Measurements from ENCODE around the gene LYPD6.

Gene LYPD6

DNA sequence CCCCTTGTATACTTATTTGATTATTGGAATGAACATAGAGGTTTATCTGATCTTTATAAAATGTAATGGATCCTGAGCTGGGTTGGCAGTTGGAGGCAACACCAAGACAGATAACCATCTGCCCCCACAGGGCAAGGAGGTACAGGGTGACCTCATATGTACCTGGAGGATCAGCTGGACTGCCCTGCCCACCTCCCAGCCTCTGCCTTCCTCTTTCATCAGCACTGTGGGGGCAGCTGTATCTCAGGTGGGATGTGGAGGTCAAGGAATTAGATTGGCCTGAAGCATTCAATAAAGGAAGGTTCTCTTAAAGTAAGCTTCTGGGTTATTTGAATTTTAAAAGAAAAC, 92.6 kb downstream of the LYPD6 start:
- Histone ChIP-seq H3K27ac (replicated peaks) (no peak overlapping the region), H3K4me3 (replicated peaks; ENCODE audit: insufficient read depth, low read length) (no peak overlapping the region), H3K27me3 (ENCODE audit: insufficient read depth, poor library complexity, severe bottlenecking) (no peaks in the 10 kb centered on the region)
- TF ChIP-seq GABPA (IDR thresholded peaks at IDR 0.05; ENCODE audit: low read depth) = no peak
- no peak for TF ChIP-seq SPI1 (IDR thresholded peaks at IDR 0.05; ENCODE audit: borderline replicate concordance, low read depth)
- TF ChIP-seq POLR2AphosphoS5 (IDR thresholded peaks at IDR 0.05; ENCODE audit: low read depth) = no peak
- TF ChIP-seq, protein P1, sequence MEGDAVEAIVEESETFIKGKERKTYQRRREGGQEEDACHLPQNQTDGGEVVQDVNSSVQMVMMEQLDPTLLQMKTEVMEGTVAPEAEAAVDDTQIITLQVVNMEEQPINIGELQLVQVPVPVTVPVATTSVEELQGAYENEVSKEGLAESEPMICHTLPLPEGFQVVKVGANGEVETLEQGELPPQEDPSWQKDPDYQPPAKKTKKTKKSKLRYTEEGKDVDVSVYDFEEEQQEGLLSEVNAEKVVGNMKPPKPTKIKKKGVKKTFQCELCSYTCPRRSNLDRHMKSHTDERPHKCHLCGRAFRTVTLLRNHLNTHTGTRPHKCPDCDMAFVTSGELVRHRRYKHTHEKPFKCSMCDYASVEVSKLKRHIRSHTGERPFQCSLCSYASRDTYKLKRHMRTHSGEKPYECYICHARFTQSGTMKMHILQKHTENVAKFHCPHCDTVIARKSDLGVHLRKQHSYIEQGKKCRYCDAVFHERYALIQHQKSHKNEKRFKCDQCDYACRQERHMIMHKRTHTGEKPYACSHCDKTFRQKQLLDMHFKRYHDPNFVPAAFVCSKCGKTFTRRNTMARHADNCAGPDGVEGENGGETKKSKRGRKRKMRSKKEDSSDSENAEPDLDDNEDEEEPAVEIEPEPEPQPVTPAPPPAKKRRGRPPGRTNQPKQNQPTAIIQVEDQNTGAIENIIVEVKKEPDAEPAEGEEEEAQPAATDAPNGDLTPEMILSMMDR (IDR thresholded peaks at IDR 0.05; ENCODE audit: insufficient read depth, low read length) = no peak
- TF ChIP-seq, protein P2, sequence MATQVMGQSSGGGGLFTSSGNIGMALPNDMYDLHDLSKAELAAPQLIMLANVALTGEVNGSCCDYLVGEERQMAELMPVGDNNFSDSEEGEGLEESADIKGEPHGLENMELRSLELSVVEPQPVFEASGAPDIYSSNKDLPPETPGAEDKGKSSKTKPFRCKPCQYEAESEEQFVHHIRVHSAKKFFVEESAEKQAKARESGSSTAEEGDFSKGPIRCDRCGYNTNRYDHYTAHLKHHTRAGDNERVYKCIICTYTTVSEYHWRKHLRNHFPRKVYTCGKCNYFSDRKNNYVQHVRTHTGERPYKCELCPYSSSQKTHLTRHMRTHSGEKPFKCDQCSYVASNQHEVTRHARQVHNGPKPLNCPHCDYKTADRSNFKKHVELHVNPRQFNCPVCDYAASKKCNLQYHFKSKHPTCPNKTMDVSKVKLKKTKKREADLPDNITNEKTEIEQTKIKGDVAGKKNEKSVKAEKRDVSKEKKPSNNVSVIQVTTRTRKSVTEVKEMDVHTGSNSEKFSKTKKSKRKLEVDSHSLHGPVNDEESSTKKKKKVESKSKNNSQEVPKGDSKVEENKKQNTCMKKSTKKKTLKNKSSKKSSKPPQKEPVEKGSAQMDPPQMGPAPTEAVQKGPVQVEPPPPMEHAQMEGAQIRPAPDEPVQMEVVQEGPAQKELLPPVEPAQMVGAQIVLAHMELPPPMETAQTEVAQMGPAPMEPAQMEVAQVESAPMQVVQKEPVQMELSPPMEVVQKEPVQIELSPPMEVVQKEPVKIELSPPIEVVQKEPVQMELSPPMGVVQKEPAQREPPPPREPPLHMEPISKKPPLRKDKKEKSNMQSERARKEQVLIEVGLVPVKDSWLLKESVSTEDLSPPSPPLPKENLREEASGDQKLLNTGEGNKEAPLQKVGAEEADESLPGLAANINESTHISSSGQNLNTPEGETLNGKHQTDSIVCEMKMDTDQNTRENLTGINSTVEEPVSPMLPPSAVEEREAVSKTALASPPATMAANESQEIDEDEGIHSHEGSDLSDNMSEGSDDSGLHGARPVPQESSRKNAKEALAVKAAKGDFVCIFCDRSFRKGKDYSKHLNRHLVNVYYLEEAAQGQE (IDR thresholded peaks at IDR 0.05; ENCODE audit: insufficient replicate concordance, low read depth) = no peak
- no peak for DNase-seq (ENCODE audit: low read depth in 1 of 2, low spot score in 1 of 2)

DNA sequence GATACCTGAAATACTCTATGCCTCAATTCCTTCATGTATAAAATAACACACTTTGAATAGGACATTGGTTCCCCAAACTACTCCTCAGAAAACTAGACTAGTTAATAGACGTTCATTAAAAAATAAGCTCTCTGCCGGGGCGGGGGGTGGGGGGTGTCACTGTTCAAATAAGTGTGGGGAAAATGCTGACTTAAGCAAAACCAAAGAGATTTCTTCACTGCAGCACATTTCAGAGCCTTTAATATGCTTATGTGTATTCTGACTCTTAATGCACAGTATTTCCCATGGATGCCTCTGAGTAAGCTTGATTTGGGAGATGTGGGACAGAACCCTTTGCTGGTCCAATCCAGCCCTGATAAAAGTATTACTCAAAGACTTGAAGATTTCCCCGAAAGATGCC, 93.2 kb downstream of the LYPD6 start:
- Histone ChIP-seq H3K4me3 (replicated peaks; ENCODE audit: insufficient read depth, low read length) (no peak overlapping the region), H3K27ac (replicated peaks) (no peak overlapping the region), H3K27me3 (ENCODE audit: insufficient read depth, poor library complexity, severe bottlenecking) (no peaks in the 10 kb centered on the region)
- TF ChIP-seq GABPA (IDR thresholded peaks at IDR 0.05; ENCODE audit: low read depth) (no peak), SPI1 (IDR thresholded peaks at IDR 0.05; ENCODE audit: borderline replicate concordance, low read depth) (no peak), POLR2AphosphoS5 (IDR thresholded peaks at IDR 0.05; ENCODE audit: low read depth) (no peak)
- TF ChIP-seq, protein P2 (IDR thresholded peaks at IDR 0.05; ENCODE audit: insufficient replicate concordance, low read depth) = no peak
- TF ChIP-seq, protein P1 (IDR thresholded peaks at IDR 0.05; ENCODE audit: insufficient read depth, low read length) = no peak
- DNase-seq (ENCODE audit: low read depth in 1 of 2, low spot score in 1 of 2) = no peak

DNA sequence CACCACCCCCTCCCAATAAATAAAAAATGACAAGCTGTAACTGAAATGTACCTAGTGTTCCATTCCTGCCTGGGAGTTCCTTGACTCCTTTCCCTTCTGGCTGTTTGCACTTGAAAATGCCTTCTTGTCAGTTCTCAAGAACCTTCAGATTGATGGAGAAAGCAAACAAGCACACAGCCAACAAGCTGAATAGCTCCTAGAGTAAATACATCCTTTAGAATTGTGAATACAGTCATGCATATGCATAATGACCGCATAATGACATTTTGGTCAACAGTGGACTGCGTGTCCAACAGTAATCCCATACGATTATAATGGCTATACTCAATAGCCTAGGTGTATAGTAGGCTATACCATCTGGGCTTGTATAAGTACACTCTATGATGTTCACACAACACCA, 97.0 kb downstream of the LYPD6 start:
- H3K27ac ChIP-seq (replicated peaks) = no peak overlapping the region
- DNase-seq (ENCODE audit: low read depth in 1 of 2, low spot score in 1 of 2) = no peak
- no peak overlapping the region for H3K4me3 ChIP-seq (replicated peaks; ENCODE audit: insufficient read depth, low read length)
- no peaks in the 10 kb centered on the region for H3K27me3 ChIP-seq (ENCODE audit: insufficient read depth, poor library complexity, severe bottlenecking)
- no peak for TF ChIP-seq POLR2AphosphoS5 (IDR thresholded peaks at IDR 0.05; ENCODE audit: low read depth)
- no peak for TF ChIP-seq GABPA (IDR thresholded peaks at IDR 0.05; ENCODE audit: low read depth)

DNA sequence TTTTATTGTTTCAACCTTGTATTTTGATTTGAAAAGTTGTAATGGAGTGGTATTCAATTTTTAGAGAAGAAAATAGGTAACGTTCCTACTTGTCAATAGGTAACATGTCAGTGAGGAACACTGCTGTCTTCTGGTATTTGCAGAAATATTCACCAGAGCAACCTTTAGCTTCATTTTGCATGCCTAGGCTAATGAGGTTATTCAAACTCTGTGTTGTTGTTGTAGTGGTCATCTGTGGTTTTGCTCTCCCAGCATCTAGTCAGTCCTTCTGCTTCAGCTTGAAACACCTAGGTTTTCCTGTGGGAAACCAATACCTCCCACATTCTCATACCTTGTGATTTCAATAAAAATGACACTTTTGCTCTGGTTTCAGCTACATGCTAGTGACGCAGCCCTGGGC, 98.4 kb downstream of the LYPD6 start:
- no peak for DNase-seq (ENCODE audit: low read depth in 1 of 2, low spot score in 1 of 2)
- Histone ChIP-seq H3K4me3 (replicated peaks; ENCODE audit: insufficient read depth, low read length) (no peak overlapping the region), H3K27ac (replicated peaks) (no peak overlapping the region), H3K27me3 (ENCODE audit: insufficient read depth, poor library complexity, severe bottlenecking) (no peaks in the 10 kb centered on the region)
- TF ChIP-seq POLR2AphosphoS5 (IDR thresholded peaks at IDR 0.05; ENCODE audit: low read depth) = no peak
- TF ChIP-seq GABPA (IDR thresholded peaks at IDR 0.05; ENCODE audit: low read depth) = no peak

Measured in HL-60 (cell line).